Breast epithelium (tissue), 3 donors: Measurements from ENCODE around the gene NECTIN1.

Source experiments
- POLR2A ChIP-seq: fragments of 450-650 bp; IDR thresholded peaks from one replicate; pipeline ENCODE4 v1.6.1; 2016; ENCODE audit warnings: antibody characterized with exemption, mild to moderate bottlenecking, moderate library complexity
- POLR2AphosphoS5 ChIP-seq, 3 donors: sonication (generic); formaldehyde crosslinking; IDR thresholded peaks; one replicate each; pipeline ENCODE4 v1.6.1; 2017; ENCODE audit warnings: antibody characterized with exemption in 3 of 3
- TF ChIP-seq, protein P1 (sequence below), 3 donors: fragments of 450-650 bp; IDR thresholded peaks; one replicate each; pipeline ENCODE4 v1.5.1; 2016 to 2017; ENCODE audit warnings: antibody characterized with exemption in 3 of 3, mild to moderate bottlenecking in 3 of 3, moderate library complexity in 3 of 3

DNA sequence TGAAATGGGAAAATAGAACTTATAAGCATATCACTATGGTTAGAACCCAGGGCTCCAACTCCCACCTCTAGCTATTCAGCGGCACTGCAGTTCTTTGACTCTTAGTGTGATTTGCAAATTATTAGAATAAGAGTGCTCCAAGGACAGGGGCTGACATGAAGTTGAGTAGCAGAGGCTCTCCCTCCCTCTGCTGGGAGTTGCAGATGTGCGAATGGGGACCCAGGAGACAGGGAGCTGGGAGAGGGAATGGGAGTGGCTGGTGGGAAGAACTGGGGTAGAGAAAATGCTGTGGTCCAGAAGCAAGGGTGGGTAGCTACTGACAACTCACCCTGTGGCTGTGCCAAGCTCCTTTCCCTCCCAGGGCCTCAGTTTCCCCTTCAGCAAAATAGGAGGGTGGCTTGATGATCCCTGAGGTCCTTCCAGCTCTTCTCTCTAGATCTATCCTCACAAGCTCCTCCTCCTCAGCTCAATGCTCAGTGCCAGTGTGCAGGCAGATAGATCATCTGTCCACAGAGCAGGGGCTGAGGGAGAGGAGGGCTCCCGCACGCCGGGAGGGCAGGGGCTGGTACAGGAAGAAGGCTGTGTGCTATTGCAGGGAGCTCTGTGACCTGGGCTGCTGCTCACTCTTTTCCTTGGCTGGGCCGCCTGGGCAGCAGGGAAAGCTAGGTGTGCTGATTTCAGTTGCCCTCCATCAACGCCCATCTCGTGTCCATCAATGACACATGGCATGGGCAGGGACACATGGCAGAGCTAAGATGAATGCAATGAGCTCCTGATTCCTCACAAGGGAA is 99.0 kb downstream of the NECTIN1 start:
- TF ChIP-seq, protein P1, sequence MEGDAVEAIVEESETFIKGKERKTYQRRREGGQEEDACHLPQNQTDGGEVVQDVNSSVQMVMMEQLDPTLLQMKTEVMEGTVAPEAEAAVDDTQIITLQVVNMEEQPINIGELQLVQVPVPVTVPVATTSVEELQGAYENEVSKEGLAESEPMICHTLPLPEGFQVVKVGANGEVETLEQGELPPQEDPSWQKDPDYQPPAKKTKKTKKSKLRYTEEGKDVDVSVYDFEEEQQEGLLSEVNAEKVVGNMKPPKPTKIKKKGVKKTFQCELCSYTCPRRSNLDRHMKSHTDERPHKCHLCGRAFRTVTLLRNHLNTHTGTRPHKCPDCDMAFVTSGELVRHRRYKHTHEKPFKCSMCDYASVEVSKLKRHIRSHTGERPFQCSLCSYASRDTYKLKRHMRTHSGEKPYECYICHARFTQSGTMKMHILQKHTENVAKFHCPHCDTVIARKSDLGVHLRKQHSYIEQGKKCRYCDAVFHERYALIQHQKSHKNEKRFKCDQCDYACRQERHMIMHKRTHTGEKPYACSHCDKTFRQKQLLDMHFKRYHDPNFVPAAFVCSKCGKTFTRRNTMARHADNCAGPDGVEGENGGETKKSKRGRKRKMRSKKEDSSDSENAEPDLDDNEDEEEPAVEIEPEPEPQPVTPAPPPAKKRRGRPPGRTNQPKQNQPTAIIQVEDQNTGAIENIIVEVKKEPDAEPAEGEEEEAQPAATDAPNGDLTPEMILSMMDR (IDR thresholded peaks at IDR 0.05) = no peak
- TF ChIP-seq POLR2A = no peak
- no peak for TF ChIP-seq POLR2AphosphoS5 (IDR thresholded peaks at IDR 0.05)
